B cell (primary cell): ENCODE data around the gene ZFX. TPM values are rescaled to one million over a fixed set of nuclear protein-coding genes. Genes with fewer than 3 reads are reported as not detected.
A peak's percentile ranks its signal among the peaks of the same experiment; 100 is the strongest.

Experiments used
- ATAC-seq: fragments of 200-7000 bp; cut with Tn5 transposase; one replicate; pipeline ENCODE4 v1.10.0; 2021; ENCODE audit warnings: low read depth, mild to moderate bottlenecking, moderate number of reproducible peaks, moderate library complexity
- CTCF ChIA-PET: fragments of 350-600 bp; sonication (Branson Sonifier 250); formaldehyde crosslinking; loops from one replicate; lab custom pipeline; 2021; ENCODE audit warnings: antibody characterized with exemption, inconsistent platforms; lab: Charles Lee
- POLR2A ChIA-PET: fragments of 350-600 bp; sonication (Branson Sonifier 250); formaldehyde crosslinking; loops from one replicate; lab custom pipeline; 2021; ENCODE audit warnings: antibody characterized with exemption; lab: Charles Lee
- DNase-seq: peaks from one replicate; pipeline ENCODE4 v3.0.0; 2013
- H2AFZ ChIP-seq: 2 replicates; pipeline ENCODE4 v1.6.1; 2012; ENCODE audit warnings: mild to moderate bottlenecking, low read depth, low read length; ENCODE audit not compliant: insufficient read depth, poor library complexity, severe bottlenecking
- H3K27ac ChIP-seq, 2 donors: 1 replicate in 1 of 2; 2 replicates in 1 of 2; pipeline ENCODE4 v1.5.1; 2012 to 2013; ENCODE audit warnings: low read length in 2 of 2, mild to moderate bottlenecking in 2 of 2, moderate library complexity in 1 of 2
- H3K27me3 ChIP-seq, 4 experiments: fragments of 200-600 bp in 1 of 4; sonication (generic) in 1 of 4; replicated peaks in 1 of 4; 1 replicate in 2 of 4; 2 replicates in 2 of 4; pipeline versions ENCODE4 v1.6.1 to v1.7.0; 2013 to 2016; ENCODE audit warnings: low read length in 3 of 4, mild to moderate bottlenecking in 2 of 4, mixed read lengths in 1 of 4, moderate library complexity in 1 of 4; ENCODE audit not compliant: insufficient read depth in 4 of 4, control insufficient read depth in 3 of 4; ENCODE audit errors: control extremely low read depth in 1 of 4
- H3K36me3 ChIP-seq, 2 experiments: replicated peaks in 1 of 2; 1 replicate in 1 of 2; 2 replicates in 1 of 2; pipeline versions ENCODE4 v1.6.1 to v1.7.1; 2013; ENCODE audit warnings: low read length in 1 of 2; ENCODE audit not compliant: insufficient read depth in 2 of 2, control insufficient read depth in 1 of 2; ENCODE audit errors: control extremely low read depth in 1 of 2, extremely low read depth in 1 of 2
- H3K4me1 ChIP-seq, 2 donors: fragments of 200-600 bp in 1 of 2; sonication (generic) in 1 of 2; 1 replicate in 1 of 2; 2 replicates in 1 of 2; pipeline versions ENCODE4 v1.5.1 to v1.6.1; 2013 to 2017; ENCODE audit warnings: low read length in 2 of 2; ENCODE audit not compliant: control insufficient read depth in 2 of 2, insufficient read depth in 2 of 2
- H3K4me2 ChIP-seq: replicated peaks from 2 replicates; pipeline ENCODE3; 2012; ENCODE audit warnings: mild to moderate bottlenecking, low read depth, low read length; ENCODE audit not compliant: poor library complexity, severe bottlenecking
- H3K4me3 ChIP-seq, 5 experiments: fragments of 200-600 bp in 1 of 5; sonication (generic) in 1 of 5; 1 replicate in 3 of 5; 2 replicates in 2 of 5; pipeline versions ENCODE4 v1.5.1 to v1.7.0; 2011 to 2016; ENCODE audit warnings: low read length in 4 of 5, mild to moderate bottlenecking in 4 of 5, low read depth in 2 of 5, control low read depth in 1 of 5, moderate library complexity in 1 of 5; ENCODE audit not compliant: insufficient read depth in 1 of 5; ENCODE audit errors: control extremely low read depth in 1 of 5, extremely low read depth in 1 of 5
- H3K79me2 ChIP-seq: fragments of 200-600 bp; sonication (generic); one replicate; pipeline ENCODE4 v1.6.0; 2016; ENCODE audit warnings: low read length; ENCODE audit not compliant: control insufficient read depth, insufficient read depth
- H3K9ac ChIP-seq: fragments of 200-600 bp; sonication (generic); 2 replicates; pipeline ENCODE4 v1.6.1; 2017; ENCODE audit warnings: mild to moderate bottlenecking, low read length, moderate library complexity
- H3K9me3 ChIP-seq, 3 donors: one replicate each; pipeline versions ENCODE4 v1.6.1 to v1.7.1; 2013; ENCODE audit warnings: low read length in 2 of 3; ENCODE audit not compliant: control insufficient read depth in 2 of 3, insufficient read depth in 1 of 3; ENCODE audit errors: control extremely low read depth in 1 of 3
- H4K20me1 ChIP-seq: 2 replicates; pipeline ENCODE4 v1.6.0; 2012; ENCODE audit warnings: mild to moderate bottlenecking, low read length; ENCODE audit not compliant: insufficient read depth, control insufficient read depth, poor library complexity, severe bottlenecking
- H3K27ac Mint-ChIP-seq: one replicate; pipeline ENCODE4 v1.8.0; 2021; ENCODE audit warnings: mixed read lengths
- H3K27me3 Mint-ChIP-seq: one replicate; pipeline ENCODE4 v1.8.0; 2021; ENCODE audit warnings: mixed read lengths
- H3K4me1 Mint-ChIP-seq: one replicate; pipeline ENCODE4 v1.8.0; 2021; ENCODE audit warnings: mixed read lengths
- H3K4me3 Mint-ChIP-seq: one replicate; pipeline ENCODE4 v1.8.0; 2021; ENCODE audit warnings: mixed read lengths
- H3K9me3 Mint-ChIP-seq: one replicate; pipeline ENCODE4 v1.8.0; 2022; ENCODE audit warnings: mixed read lengths; ENCODE audit not compliant: insufficient read depth
- EZH2 ChIP-seq: IDR thresholded peaks from 2 replicates; pipeline ENCODE4 v1.6.1; 2012; ENCODE audit warnings: borderline replicate concordance, low read depth, mild to moderate bottlenecking, moderate library complexity, low read length; ENCODE audit not compliant: insufficient read depth, poor library complexity, severe bottlenecking
- WGBS: methylation state at CpG from one replicate; pipeline ENCODE4 v1.1.5; 2013; ENCODE audit warnings: missing lambda C conversion rate; ENCODE audit not compliant: insufficient coverage; 5-methylcytosine and 5-hydroxymethylcytosine counted together
- intact Hi-C: fragments of 100-400 bp; cut with micrococcal nuclease; formaldehyde crosslinking; loops from one replicate; pipeline ENCODE4 v1.10.0; 2022
- polyA plus RNA-seq: library from polyadenylated mRNA; depleted of rRNA; stranded (reverse); fragments of >200 nt; gene quantifications from 2 replicates; pipeline ENCODE4 v1.2.3, GENCODE V29; 2012
- total RNA-seq, 2 donors: library from RNA; stranded (reverse); fragments of 120-200 nt in 1 of 2; gene quantifications; 1 replicate in 1 of 2; 2 replicates in 1 of 2; pipeline versions ENCODE4 v1.2.3 to v1.2.4, GENCODE V29; 2013 to 2022
- TF ChIP-seq, protein P1 (sequence below): fragments of 200-600 bp; IDR thresholded peaks from one replicate; pipeline ENCODE4 v1.8.0; 2022; ENCODE audit warnings: antibody characterized with exemption, mild to moderate bottlenecking

The ZFX gene
- total and polyA plus RNA-seq, 2 donors (not counting 1 experiment from before 2014, with no cell fraction given) = 31.3 to 81.8 TPM

DNA sequence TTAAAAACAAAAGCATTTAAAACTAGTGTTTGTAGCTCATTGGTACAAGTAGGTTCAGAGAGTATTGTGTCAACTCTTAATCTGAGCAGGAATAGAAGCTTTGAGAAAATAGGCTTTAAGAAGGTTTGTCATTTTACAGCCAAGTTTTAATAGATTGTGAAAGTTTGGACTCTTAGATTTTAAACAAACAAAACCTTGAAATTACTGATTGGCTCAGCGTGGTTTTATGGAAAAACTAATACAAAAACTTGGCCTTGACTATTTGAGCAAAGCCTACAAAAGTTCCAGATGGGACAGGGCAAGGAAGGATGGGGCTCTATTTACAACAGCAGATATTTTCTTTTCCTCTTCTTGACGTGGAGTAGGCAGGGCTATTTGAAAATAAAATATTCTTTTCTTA, 16.5 kb downstream of the ZFX start:
- peaks cover 74% of the 10 kb centered on the region for H4K20me1 ChIP-seq
- POLR2A ChIA-PET = no interaction called here

DNA sequence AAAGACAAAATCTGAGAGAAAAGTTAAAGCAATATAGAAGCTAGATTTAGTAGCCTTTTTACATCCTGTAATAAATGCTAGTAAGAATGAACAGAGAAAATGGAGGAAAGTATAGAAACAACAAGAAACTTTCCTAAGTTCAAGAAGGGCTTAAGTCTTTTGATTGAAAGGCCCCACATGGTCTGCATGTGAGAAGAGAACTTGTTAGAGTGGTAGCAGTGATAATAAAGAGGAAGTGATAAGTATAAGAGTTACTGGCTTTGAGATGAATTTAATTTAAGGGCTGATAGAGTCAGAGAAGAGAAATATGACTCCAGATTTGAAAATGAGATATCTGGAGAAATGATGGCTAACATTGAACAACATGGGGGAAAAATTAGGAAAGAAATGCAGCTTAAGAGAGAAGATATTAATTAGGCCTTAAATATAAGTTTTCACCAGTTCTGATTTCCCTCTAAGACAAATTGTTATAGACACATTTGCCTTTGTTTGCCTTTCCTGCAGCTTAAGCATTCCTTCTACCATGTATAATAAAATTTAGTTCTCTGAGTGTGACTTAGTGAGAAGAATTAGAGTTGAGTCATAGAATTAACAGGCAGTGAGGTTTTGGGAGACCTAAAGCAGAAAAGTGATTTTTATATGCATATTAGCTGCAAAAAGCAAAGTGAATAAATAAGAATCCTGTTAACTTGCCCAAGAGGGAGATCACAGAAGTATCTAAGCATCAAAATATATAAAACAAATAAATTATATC, 18.4 kb downstream of the ZFX start:
- no peaks in the 10 kb centered on the region for H3K27me3 Mint-ChIP-seq
- H3K9me3 Mint-ChIP-seq = no peaks in the 10 kb centered on the region
- peaks cover 85% of the 10 kb centered on the region for H4K20me1 ChIP-seq
- DNase-seq (peak; percentile 35), ATAC-seq (no peak)
- H3K4me1 Mint-ChIP-seq = peaks cover 38% of the 10 kb centered on the region
- TF ChIP-seq EZH2 = no peak
- TF ChIP-seq, protein P1, sequence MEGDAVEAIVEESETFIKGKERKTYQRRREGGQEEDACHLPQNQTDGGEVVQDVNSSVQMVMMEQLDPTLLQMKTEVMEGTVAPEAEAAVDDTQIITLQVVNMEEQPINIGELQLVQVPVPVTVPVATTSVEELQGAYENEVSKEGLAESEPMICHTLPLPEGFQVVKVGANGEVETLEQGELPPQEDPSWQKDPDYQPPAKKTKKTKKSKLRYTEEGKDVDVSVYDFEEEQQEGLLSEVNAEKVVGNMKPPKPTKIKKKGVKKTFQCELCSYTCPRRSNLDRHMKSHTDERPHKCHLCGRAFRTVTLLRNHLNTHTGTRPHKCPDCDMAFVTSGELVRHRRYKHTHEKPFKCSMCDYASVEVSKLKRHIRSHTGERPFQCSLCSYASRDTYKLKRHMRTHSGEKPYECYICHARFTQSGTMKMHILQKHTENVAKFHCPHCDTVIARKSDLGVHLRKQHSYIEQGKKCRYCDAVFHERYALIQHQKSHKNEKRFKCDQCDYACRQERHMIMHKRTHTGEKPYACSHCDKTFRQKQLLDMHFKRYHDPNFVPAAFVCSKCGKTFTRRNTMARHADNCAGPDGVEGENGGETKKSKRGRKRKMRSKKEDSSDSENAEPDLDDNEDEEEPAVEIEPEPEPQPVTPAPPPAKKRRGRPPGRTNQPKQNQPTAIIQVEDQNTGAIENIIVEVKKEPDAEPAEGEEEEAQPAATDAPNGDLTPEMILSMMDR = no peak
- no peak overlapping the region for H3K9ac ChIP-seq
- H3K79me2 ChIP-seq = peaks cover 99% of the 10 kb centered on the region
- H3K4me1 ChIP-seq = peaks cover 31 to 40% of the 10 kb centered on the region in 2 donors
- H3K36me3 ChIP-seq = peaks cover 0 to 4% of the 10 kb centered on the region in 2 experiments
- no peak overlapping the region for H3K27ac Mint-ChIP-seq
- H2AFZ ChIP-seq = no peak overlapping the region
- intact Hi-C loops = loop anchor here (5.0 kb wide), 1 partner anchor 34 kb away; no protein-coding TSS in a partner anchor
- no peak overlapping the region for H3K4me3 ChIP-seq
- H3K4me2 ChIP-seq = peak overlapping the region; percentile 13
- ChIA-PET CTCF (interaction anchor here (0.6 kb wide), 1 partner anchor 30 kb away, joined by 3 read pairs; no protein-coding TSS in a partner anchor), POLR2A (interaction anchor here (0.6 kb wide), 1 partner anchor 8 kb away, joined by 4 read pairs; no protein-coding TSS in a partner anchor)
- H3K4me3 Mint-ChIP-seq = peak overlapping the region; percentile 4
- H3K9me3 ChIP-seq = no peaks in the 10 kb centered on the region
- peak overlapping the region in 1 of 2 donors; percentile 61 for H3K27ac ChIP-seq
- no peaks in the 10 kb centered on the region for H3K27me3 ChIP-seq

More for the DNA sequence above, 16.5 kb downstream of the ZFX start:
- CTCF ChIA-PET = no interaction called here
- H3K4me3 ChIP-seq = no peak overlapping the region
- ATAC-seq (no peak), DNase-seq (no peak)
- no peak overlapping the region for H3K9ac ChIP-seq
- H3K4me3 Mint-ChIP-seq = no peak overlapping the region
- H2AFZ ChIP-seq = no peak overlapping the region
- H3K27me3 Mint-ChIP-seq = no peaks in the 10 kb centered on the region
- no peaks in the 10 kb centered on the region for H3K9me3 ChIP-seq
- no peaks in the 10 kb centered on the region for H3K27me3 ChIP-seq
- H3K79me2 ChIP-seq = peaks cover 99% of the 10 kb centered on the region
- H3K27ac Mint-ChIP-seq = no peak overlapping the region
- TF ChIP-seq, protein P1 = no peak
- no peak for TF ChIP-seq EZH2
- peaks cover 0 to 3% of the 10 kb centered on the region in 2 experiments for H3K36me3 ChIP-seq
- peaks cover 37% of the 10 kb centered on the region for H3K4me1 Mint-ChIP-seq
- no CpG with 5 or more reads among the region's 2 CpGs for WGBS
- H3K27ac ChIP-seq = peak overlapping the region in 1 of 2 donors; percentile 6
- intact Hi-C loops = loop anchor here (5.0 kb wide), 1 partner anchor 36 kb away; no protein-coding TSS in a partner anchor
- no peak overlapping the region for H3K4me2 ChIP-seq
- no peaks in the 10 kb centered on the region for H3K9me3 Mint-ChIP-seq
- H3K4me1 ChIP-seq = peaks cover 31 to 34% of the 10 kb centered on the region in 2 donors
